ENCODE results near the gene OTUD4.
"Not testable (repeated sequence)": the region's sequence is repeated elsewhere in the genome, so short reads cannot be mapped to it uniquely, and the experiment has no call there.

The OTUD4 gene

GRCh38 chr4:145180298-145181090, at the start of gene OTUD4:
Gene OTUD4 (minus strand): TSS chr4:145180589. CDS start chr4:145179973, 616 bp downstream.
- DNase-seq = peak; percentile 92

GRCh38 chr4:145223228-145223627, 42.8 kb upstream of the OTUD4 start:
- not testable (repeated sequence) for DNase-seq

- not testable (repeated sequence) for DNase-seq
Measured at GRCh38 chr4:145221529-145221928, 41.1 kb upstream of the OTUD4 start.

- DNase-seq = no peak
Measured at GRCh38 chr4:145219090-145219489, 38.7 kb upstream of the OTUD4 start.

- DNase-seq = peak; percentile 3
Measured at GRCh38 chr4:145218251-145218650, 37.9 kb upstream of the OTUD4 start.

- no peak for DNase-seq
Measured at GRCh38 chr4:145217349-145217748, 37.0 kb upstream of the OTUD4 start.

GRCh38 chr4:145216535-145216934, 36.1 kb upstream of the OTUD4 start:
- DNase-seq = peak; percentile 6

- DNase-seq = no peak
Measured at GRCh38 chr4:145213245-145213644, 32.9 kb upstream of the OTUD4 start.

GRCh38 chr4:145207934-145208333, 27.5 kb upstream of the OTUD4 start:
- DNase-seq = no peak

- DNase-seq = no peak
Measured at GRCh38 chr4:145203410-145203809, 23.0 kb upstream of the OTUD4 start.

- DNase-seq = no peak
Measured at GRCh38 chr4:145200366-145200765, 20.0 kb upstream of the OTUD4 start.

GRCh38 chr4:145199051-145199716, 18.8 kb upstream of the OTUD4 start:
- DNase-seq = no peak

GRCh38 chr4:145196747-145197146, 16.4 kb upstream of the OTUD4 start:
- no peak for DNase-seq

GRCh38 chr4:145195167-145195952, 15.0 kb upstream of the OTUD4 start:
- peak; percentile 72 for DNase-seq

- DNase-seq = no peak
Measured at GRCh38 chr4:145189981-145190380, 9.6 kb upstream of the OTUD4 start.

GRCh38 chr4:145186729-145187128, 6.3 kb upstream of the OTUD4 start:
- DNase-seq = peak; percentile 46

GRCh38 chr4:145183581-145183980, 3.2 kb upstream of the OTUD4 start:
- DNase-seq = no peak

GRCh38 chr4:145183023-145183422, 2.6 kb upstream of the OTUD4 start:
- no peak for DNase-seq

- DNase-seq = no peak
Measured at GRCh38 chr4:145182222-145182621, 1.8 kb upstream of the OTUD4 start.

GRCh38 chr4:145181091-145181501, 707 bp upstream of the OTUD4 start:
- no peak for DNase-seq

- DNase-seq = peak; percentile 38
Measured at GRCh38 chr4:145179861-145180297, 510 bp downstream of the OTUD4 start.

GRCh38 chr4:145179281-145179860, 1.0 kb downstream of the OTUD4 start:
- DNase-seq = peak; percentile 76

- DNase-seq = peak; percentile 51
Measured at GRCh38 chr4:145178740-145179280, 1.6 kb downstream of the OTUD4 start.
